Activated T-cell treated with anti-CD3 and anti-CD28 coated beads, Interleukin-2, amount 50 U/mL, for 1 hour (primary cell): ENCODE data around the gene SMIM14.
"Not testable (repeated sequence)": the region's sequence is repeated elsewhere in the genome, so short reads cannot be mapped to it uniquely, and the experiment has no call there.

Source experiments
- DNase-seq: peaks from one replicate; pipeline ENCODE4 v3.0.0-alpha.2; 2020

SMIM14 gene

GRCh38 chr4:39591290-39591689, 47.4 kb downstream of the SMIM14 start:
- no peak for DNase-seq

- no peak for DNase-seq
Measured at GRCh38 chr4:39587881-39588280, 50.8 kb downstream of the SMIM14 start.

GRCh38 chr4:39574946-39575345, 63.7 kb downstream of the SMIM14 start:
- no peak for DNase-seq

- DNase-seq, result no peak
Measured at GRCh38 chr4:39571504-39571903, 67.2 kb downstream of the SMIM14 start.

GRCh38 chr4:39571054-39571453, 67.6 kb downstream of the SMIM14 start:
- no peak for DNase-seq

- DNase-seq, result no peak
Measured at GRCh38 chr4:39569209-39569608, 69.5 kb downstream of the SMIM14 start.

GRCh38 chr4:39568805-39569204, 69.9 kb downstream of the SMIM14 start:
- DNase-seq, result no peak

GRCh38 chr4:39565878-39566600, 72.6 kb downstream of the SMIM14 start:
- no peak for DNase-seq

GRCh38 chr4:39563346-39563847, 75.3 kb downstream of the SMIM14 start:
- DNase-seq, result no peak

- DNase-seq, result no peak
Measured at GRCh38 chr4:39562792-39563191, 75.9 kb downstream of the SMIM14 start.

- DNase-seq, result no peak
Measured at GRCh38 chr4:39559626-39560025, 79.0 kb downstream of the SMIM14 start.

- DNase-seq, result no peak
Measured at GRCh38 chr4:39555472-39555871, 83.2 kb downstream of the SMIM14 start.

GRCh38 chr4:39548425-39549067, 90.1 kb downstream of the SMIM14 start:
- no peak for DNase-seq

- DNase-seq, result no peak
Measured at GRCh38 chr4:39544580-39545315, 93.9 kb downstream of the SMIM14 start.

- not testable (repeated sequence) for DNase-seq
Measured at GRCh38 chr4:39544080-39544479, 94.6 kb downstream of the SMIM14 start.

GRCh38 chr4:39543034-39543433, 95.6 kb downstream of the SMIM14 start:
- no peak for DNase-seq

- DNase-seq, result no peak
Measured at GRCh38 chr4:39542611-39543012, 96.1 kb downstream of the SMIM14 start.

GRCh38 chr4:39541987-39542610, 96.6 kb downstream of the SMIM14 start:
- DNase-seq, result no peak

GRCh38 chr4:39539089-39539611, 99.5 kb downstream of the SMIM14 start:
- DNase-seq, result no peak

GRCh38 chr4:39533541-39533940, 105.1 kb downstream of the SMIM14 start:
- DNase-seq, result no peak

- not testable (repeated sequence) for DNase-seq
Measured at GRCh38 chr4:39532237-39532636, 106.4 kb downstream of the SMIM14 start.

- no peak for DNase-seq
Measured at GRCh38 chr4:39530682-39531081, 108.0 kb downstream of the SMIM14 start.

- no peak for DNase-seq
Measured at GRCh38 chr4:39529534-39529933, 109.1 kb downstream of the SMIM14 start.
